HG03025 (cell line): ENCODE data around the gene AFF4.

ENCODE experiments used
- ATAC-seq: cut with Tn5 transposase; IDR thresholded peaks from one replicate; pipeline ENCODE4 v1.9.1; 2021; ENCODE audit warnings: mild to moderate bottlenecking, moderate library complexity; ENCODE audit not compliant: unreplicated experiment, low FRiP score

AFF4 gene

DNA sequence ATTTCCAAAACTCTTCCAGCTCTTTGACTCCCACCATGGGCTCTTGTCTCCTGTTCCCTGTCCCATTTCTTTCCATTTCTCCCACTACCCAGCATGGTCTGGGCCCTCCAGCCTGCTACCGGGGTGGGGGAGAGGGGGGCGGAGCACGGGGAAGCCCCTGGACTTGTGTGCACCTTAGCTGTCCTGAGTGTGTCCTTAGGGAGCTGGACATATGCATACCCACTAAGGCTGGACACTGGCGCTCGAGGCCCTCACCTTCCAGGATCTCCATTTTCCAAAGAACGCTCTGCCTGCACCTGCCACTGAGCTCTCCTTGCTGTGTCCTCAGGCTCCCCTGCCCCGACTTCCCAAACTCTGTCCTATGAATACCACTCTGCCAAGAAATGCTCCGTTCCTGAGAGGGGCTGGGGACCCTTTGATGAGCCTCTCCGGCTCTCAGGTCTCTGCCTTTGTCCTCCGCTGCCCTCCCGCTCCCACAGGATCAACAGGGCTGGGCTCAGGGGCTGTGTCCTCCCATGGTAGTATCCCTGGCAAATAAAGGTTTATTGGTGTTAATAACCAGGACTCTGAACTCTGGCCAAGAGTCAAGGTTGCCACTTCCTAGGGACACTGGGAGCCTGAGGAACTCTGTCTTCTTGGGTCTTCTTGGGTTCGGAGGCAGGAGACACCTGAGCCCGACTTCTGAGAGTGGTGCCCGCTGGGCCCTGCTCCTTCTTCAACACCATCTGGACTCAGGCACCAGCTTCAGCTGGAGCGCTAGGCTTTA lies 132.2 kb downstream of the AFF4 start:
- no peak for ATAC-seq

GRCh38 chr5:132830436-132831094 lies 132.9 kb downstream of the AFF4 start, which contains the start of gene SHROOM1:
TSS of gene SHROOM1 (minus strand) at chr5:132830647. CDS start at chr5:132826140, 4,507 bp downstream.
- peak; percentile 65 for ATAC-seq

GRCh38 chr5:132829742-132830435 lies 133.5 kb downstream of the AFF4 start:
- peak; percentile 62 for ATAC-seq

- ATAC-seq = no peak
These were observed 134.5 kb downstream of the AFF4 start for GRCh38 chr5:132828846-132829494.

GRCh38 chr5:132827943-132828673 lies 135.3 kb downstream of the AFF4 start:
- ATAC-seq = no peak

- no peak for ATAC-seq
These were observed 136.9 kb downstream of the AFF4 start for GRCh38 chr5:132826424-132827082.

GRCh38 chr5:132825834-132826391 lies 137.5 kb downstream of the AFF4 start:
- ATAC-seq = no peak
